Heart left ventricle (tissue), 16 donors: ENCODE data around the gene ARHGEF26. TPM values are rescaled to one million over a fixed set of nuclear protein-coding genes. Genes with fewer than 3 reads are reported as not detected.

Experiments
- ATAC-seq, 4 donors: fragments of 200-7000 bp; cut with Tn5 transposase; one replicate each; pipeline ENCODE4 v1.9.1; 2020 to 2022; ENCODE audit warnings: moderate library complexity in 4 of 4, mild to moderate bottlenecking in 3 of 4, moderate number of reproducible peaks in 1 of 4
- DNase-seq, 5 donors: peaks; one replicate each; pipeline ENCODE4 v3.0.0-alpha.2; 2020
- H3K27ac ChIP-seq, 12 donors: fragments of 200-600 bp; sonication (generic) in 4 of 12; one replicate each; pipeline versions ENCODE4 v1.5.0 to v1.8.0; 2016 to 2022; ENCODE audit warnings: mild to moderate bottlenecking in 2 of 12
- H3K27me3 ChIP-seq, 9 donors: fragments of 200-600 bp; sonication (generic) in 2 of 9; one replicate each; pipeline versions ENCODE4 v1.5.1 to v1.8.0; 2016 to 2022; ENCODE audit warnings: mild to moderate bottlenecking in 3 of 9
- H3K36me3 ChIP-seq, 9 donors: fragments of 200-600 bp; sonication (generic) in 2 of 9; one replicate each; pipeline versions ENCODE4 v1.5.0 to v1.8.0; 2018 to 2022; ENCODE audit warnings: mild to moderate bottlenecking in 2 of 9
- H3K4me1 ChIP-seq, 12 donors: fragments of 200-600 bp; sonication (generic) in 4 of 12; one replicate each; pipeline versions ENCODE4 v1.5.0 to v1.8.0; 2016 to 2022; ENCODE audit warnings: mild to moderate bottlenecking in 3 of 12
- H3K4me3 ChIP-seq, 12 donors: fragments of 200-600 bp; sonication (generic) in 4 of 12; one replicate each; pipeline versions ENCODE4 v1.5.0 to v1.8.0; 2017 to 2022; ENCODE audit warnings: mild to moderate bottlenecking in 9 of 12, moderate library complexity in 4 of 12
- H3K9me3 ChIP-seq, 12 donors: fragments of 200-600 bp; sonication (generic) in 4 of 12; one replicate each; pipeline versions ENCODE4 v1.5.0 to v1.8.0; 2016 to 2022; ENCODE audit warnings: mild to moderate bottlenecking in 1 of 12
- POLR2A ChIP-seq, 2 donors: fragments of 450-650 bp; IDR thresholded peaks; one replicate each; pipeline ENCODE4 v1.6.1; 2017; ENCODE audit warnings: antibody characterized with exemption in 2 of 2, mild to moderate bottlenecking in 2 of 2, moderate library complexity in 2 of 2
- WGBS, 4 donors: extraction: QIAGEN DNeasy Blood & Tissue Kit in 2 of 4; methylation state at CpG; one replicate each; pipeline versions ENCODE4 v1.1.5 to v1.1.7; 2013 to 2018; 5-methylcytosine and 5-hydroxymethylcytosine counted together
- intact Hi-C, 10 donors: fragments of 100-400 bp; cut with DNase I; formaldehyde crosslinking; loops; one replicate each; pipeline versions ENCODE4 v1.11.1 to v1.14.2; 2022
- polyA plus RNA-seq, 2 donors: library from polyadenylated mRNA; stranded (reverse); fragments of 200-250 nt; gene quantifications; one replicate each; pipeline ENCODE4 v1.2.3, GENCODE V29; 2013
- total RNA-seq, 9 donors: library from RNA; depleted of rRNA in 2 of 9; stranded (reverse); fragments of >200 nt in 2 of 9; fragmentation: NEBNext Ultra II Directional in 3 of 9; extraction: Animal tissue kit (Norgen Biotek cat#: 25700) in 3 of 9; gene quantifications; one replicate each; pipeline versions ENCODE4 v1.1.0 to v1.2.4, GENCODE V29; 2016 to 2023
- TF ChIP-seq, protein P1 (sequence below), 12 donors: fragments of 200-600 bp; sonication (generic) in 4 of 12; IDR thresholded peaks; one replicate each; pipeline versions ENCODE4 v1.5.0 to v1.8.0; 2018 to 2022; ENCODE audit warnings: antibody characterized with exemption in 12 of 12, mild to moderate bottlenecking in 5 of 12
- donor health status: ischemic (EF 13 %, LVEDD 7.1; RV severe dilation, severe dysfunction).
- donor health status: healthy with polysubstance abuse.
- donor health status: DM: no; HTN: yes; CAD: no.
- donor health status: DM: no; HTN: no; CAD: no.
- donor health status: ischemic (EF 25% LVEDD 6.9; RV normal size, moderate dysfunction).
- donor health status: ischemic (EF 25% LVEDD 5.7; RV mildly dilated, moderate dysfunction).
- donor health status: healthy.
- donor health status: DM: yes; HTN: yes; CAD: no.
- donor health status: ischemic (EF 35%, LVEDD 5.7; RV mildly dilated, moderate dysfunction).
- donor health status: nonischemic (EF 11% LVEDD 7.7; RV severe dilation, severe dysfunction).
- donor health status: DM: yes; HTN: yes; CAD: no.
- donor health status: PGD.
- donor health status: ischemic (EF 29% LVEDD 5.4; RV normal size, mild dysfunction).
- donor health status: nonischemic (EF 23%, LVEDD 6.1; RV moderate dilation, normal function).

The ARHGEF26 gene
- total and polyA plus RNA-seq, 11 donors = 0.68 to 2.3 (median 1.3) TPM

DNA sequence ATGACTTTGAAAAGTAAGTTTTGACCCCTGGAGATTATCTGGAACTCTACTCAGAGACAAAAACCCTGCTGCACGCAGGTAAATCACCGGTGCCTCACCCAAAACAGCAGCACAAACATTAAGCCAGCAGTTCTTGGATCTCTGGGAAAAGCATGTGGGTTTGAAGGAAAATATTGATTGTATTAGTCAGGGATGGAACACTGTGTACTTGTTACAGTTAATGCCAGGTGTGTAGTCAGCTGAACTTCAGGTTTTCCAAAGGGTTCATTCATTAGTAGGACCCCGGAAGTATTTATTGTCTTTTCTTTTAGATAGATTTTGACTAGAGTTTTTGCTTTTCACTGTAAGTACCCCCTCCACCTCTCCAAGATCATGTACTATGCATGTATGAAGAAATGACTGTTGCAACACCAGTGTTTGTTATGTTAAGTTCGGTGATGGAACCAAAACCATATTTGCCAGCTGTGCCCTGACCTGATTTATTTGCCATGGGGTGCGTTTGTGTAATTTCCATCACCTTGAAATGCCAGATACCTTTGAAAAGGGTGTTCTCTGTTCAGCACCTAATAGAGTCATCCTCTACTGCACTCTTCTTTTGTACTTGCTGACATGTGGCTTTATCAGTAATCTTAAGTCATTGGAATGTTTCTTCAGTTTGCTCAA, 14.5 kb downstream of the ARHGEF26 start:
- ATAC-seq (no peak), DNase-seq (no peak)
- Histone ChIP-seq H3K27ac (no peak overlapping the region), H3K27me3 (no peaks in the 10 kb centered on the region), H3K4me1 (peaks cover 0 to 5% (median 0%) of the 10 kb centered on the region in 12 donors), H3K4me3 (no peak overlapping the region), H3K9me3 (no peaks in the 10 kb centered on the region), H3K36me3 (peaks cover 0 to 4% (median 0%) of the 10 kb centered on the region in 9 donors)
- 90 to 92% (median 92%) methylated on average over 5 of the region's 5 CpGs for WGBS, 4 donors
- no peak for TF ChIP-seq POLR2A (IDR thresholded peaks at IDR 0.05)
- TF ChIP-seq, protein P1, sequence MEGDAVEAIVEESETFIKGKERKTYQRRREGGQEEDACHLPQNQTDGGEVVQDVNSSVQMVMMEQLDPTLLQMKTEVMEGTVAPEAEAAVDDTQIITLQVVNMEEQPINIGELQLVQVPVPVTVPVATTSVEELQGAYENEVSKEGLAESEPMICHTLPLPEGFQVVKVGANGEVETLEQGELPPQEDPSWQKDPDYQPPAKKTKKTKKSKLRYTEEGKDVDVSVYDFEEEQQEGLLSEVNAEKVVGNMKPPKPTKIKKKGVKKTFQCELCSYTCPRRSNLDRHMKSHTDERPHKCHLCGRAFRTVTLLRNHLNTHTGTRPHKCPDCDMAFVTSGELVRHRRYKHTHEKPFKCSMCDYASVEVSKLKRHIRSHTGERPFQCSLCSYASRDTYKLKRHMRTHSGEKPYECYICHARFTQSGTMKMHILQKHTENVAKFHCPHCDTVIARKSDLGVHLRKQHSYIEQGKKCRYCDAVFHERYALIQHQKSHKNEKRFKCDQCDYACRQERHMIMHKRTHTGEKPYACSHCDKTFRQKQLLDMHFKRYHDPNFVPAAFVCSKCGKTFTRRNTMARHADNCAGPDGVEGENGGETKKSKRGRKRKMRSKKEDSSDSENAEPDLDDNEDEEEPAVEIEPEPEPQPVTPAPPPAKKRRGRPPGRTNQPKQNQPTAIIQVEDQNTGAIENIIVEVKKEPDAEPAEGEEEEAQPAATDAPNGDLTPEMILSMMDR (IDR thresholded peaks at IDR 0.05) = no peak
- intact Hi-C loops = no loop called here

GRCh38 chr3:154137036-154137435, 15.8 kb downstream of the ARHGEF26 start:
- TF ChIP-seq POLR2A (IDR thresholded peaks at IDR 0.05) = no peak
- TF ChIP-seq, protein P1 (IDR thresholded peaks at IDR 0.05) = no peak
- 92 to 97% (median 93%) methylated on average over 5 of the region's 5 CpGs for WGBS, 4 donors
- DNase-seq (no peak), ATAC-seq (no peak)
- H3K9me3 ChIP-seq = no peaks in the 10 kb centered on the region
- H3K36me3 ChIP-seq = no peaks in the 10 kb centered on the region
- no peak overlapping the region for H3K27ac ChIP-seq
- no peak overlapping the region for H3K4me3 ChIP-seq
- intact Hi-C loops = no loop called here
- no peaks in the 10 kb centered on the region for H3K27me3 ChIP-seq
- peaks cover 0 to under 1% (median 0%) of the 10 kb centered on the region in 12 donors for H3K4me1 ChIP-seq

GRCh38 chr3:154139996-154140436, 18.8 kb downstream of the ARHGEF26 start:
- DNase-seq (no peak), ATAC-seq (no peak)
- no peaks in the 10 kb centered on the region for H3K9me3 ChIP-seq
- no peaks in the 10 kb centered on the region for H3K36me3 ChIP-seq
- no peak for TF ChIP-seq POLR2A (IDR thresholded peaks at IDR 0.05)
- TF ChIP-seq, protein P1 (IDR thresholded peaks at IDR 0.05) = no peak
- 88 to 96% (median 92%) methylated on average over 3 of the region's 3 CpGs for WGBS, 4 donors
- no peaks in the 10 kb centered on the region for H3K27me3 ChIP-seq
- intact Hi-C loops = no loop called here
- H3K4me3 ChIP-seq = no peak overlapping the region
- H3K4me1 ChIP-seq = no peaks in the 10 kb centered on the region
- H3K27ac ChIP-seq = no peak overlapping the region

DNA sequence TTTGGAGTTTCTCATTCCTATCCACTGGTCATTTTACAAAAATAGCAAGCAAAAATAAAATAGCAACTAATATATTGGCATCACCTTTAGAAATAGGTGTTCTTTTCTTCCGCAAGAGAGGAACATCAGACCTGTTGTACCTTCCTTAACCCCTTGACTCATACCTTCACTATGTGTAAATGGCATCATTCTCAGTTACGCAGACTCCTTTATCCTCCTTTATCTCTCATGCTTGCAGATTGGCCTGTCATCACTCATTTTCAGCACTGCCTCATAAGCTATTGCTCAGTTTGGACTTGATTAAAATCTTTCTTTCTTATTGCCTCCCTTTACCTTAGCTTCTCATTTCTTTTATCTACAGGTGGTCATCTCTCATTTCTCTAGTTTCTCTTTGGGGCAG, 21.4 kb downstream of the ARHGEF26 start:
- no peaks in the 10 kb centered on the region for H3K36me3 ChIP-seq

More for the DNA sequence above, 21.4 kb downstream of the ARHGEF26 start:
- no peak overlapping the region for H3K27ac ChIP-seq
- 94 to 99% (median 96%) methylated on average over 2 of the region's 2 CpGs for WGBS, 4 donors
- no peak for DNase-seq
- H3K27me3 ChIP-seq = no peaks in the 10 kb centered on the region
- ATAC-seq = no peak
- TF ChIP-seq POLR2A (IDR thresholded peaks at IDR 0.05) = no peak
- TF ChIP-seq, protein P1 (IDR thresholded peaks at IDR 0.05) = no peak
- H3K4me3 ChIP-seq = no peak overlapping the region
- H3K9me3 ChIP-seq = no peaks in the 10 kb centered on the region
- H3K4me1 ChIP-seq = no peaks in the 10 kb centered on the region
- intact Hi-C loops = no loop called here
